ENCODE data around the gene HERC2.

Gene HERC2

GRCh38 chr15:28120359-28120640 lies 201.7 kb downstream of the HERC2 start:
- Histone ChIP-seq H3K4me1 (ENCODE audit: insufficient read depth, low read length, severe bottlenecking) (no peaks in the 10 kb centered on the region), H3K4me3 (ENCODE audit: low read depth, low read length, poor library complexity, severe bottlenecking) (no peak overlapping the region), H2AFZ (ENCODE audit: low read length) (no peak overlapping the region), H3K9ac (ENCODE audit: low read length) (no peak overlapping the region), H3K9me2 (ENCODE audit: low read depth, low read length) (no peaks in the 10 kb centered on the region), H3K79me2 (ENCODE audit: insufficient read depth, low read length) (no peaks in the 10 kb centered on the region), H3K36me3 (ENCODE audit: insufficient read depth, low read length) (peaks cover 63% of the 10 kb centered on the region), H3K27me3 (ENCODE audit: insufficient read depth, low read length) (no peaks in the 10 kb centered on the region), H3F3A (ENCODE audit: insufficient read depth, low read length) (no peaks in the 10 kb centered on the region), H4K20me1 (ENCODE audit: insufficient read depth, low read length) (no peaks in the 10 kb centered on the region), H3K27ac (ENCODE audit: low read depth, low read length, poor library complexity, severe bottlenecking) (no peak overlapping the region), H3K9me3 (ENCODE audit: low read length) (no peaks in the 10 kb centered on the region), H3K4me2 (ENCODE audit: low read length) (no peak overlapping the region)
- TF ChIP-seq, protein P1, sequence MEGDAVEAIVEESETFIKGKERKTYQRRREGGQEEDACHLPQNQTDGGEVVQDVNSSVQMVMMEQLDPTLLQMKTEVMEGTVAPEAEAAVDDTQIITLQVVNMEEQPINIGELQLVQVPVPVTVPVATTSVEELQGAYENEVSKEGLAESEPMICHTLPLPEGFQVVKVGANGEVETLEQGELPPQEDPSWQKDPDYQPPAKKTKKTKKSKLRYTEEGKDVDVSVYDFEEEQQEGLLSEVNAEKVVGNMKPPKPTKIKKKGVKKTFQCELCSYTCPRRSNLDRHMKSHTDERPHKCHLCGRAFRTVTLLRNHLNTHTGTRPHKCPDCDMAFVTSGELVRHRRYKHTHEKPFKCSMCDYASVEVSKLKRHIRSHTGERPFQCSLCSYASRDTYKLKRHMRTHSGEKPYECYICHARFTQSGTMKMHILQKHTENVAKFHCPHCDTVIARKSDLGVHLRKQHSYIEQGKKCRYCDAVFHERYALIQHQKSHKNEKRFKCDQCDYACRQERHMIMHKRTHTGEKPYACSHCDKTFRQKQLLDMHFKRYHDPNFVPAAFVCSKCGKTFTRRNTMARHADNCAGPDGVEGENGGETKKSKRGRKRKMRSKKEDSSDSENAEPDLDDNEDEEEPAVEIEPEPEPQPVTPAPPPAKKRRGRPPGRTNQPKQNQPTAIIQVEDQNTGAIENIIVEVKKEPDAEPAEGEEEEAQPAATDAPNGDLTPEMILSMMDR (IDR thresholded peaks at IDR 0.05; ENCODE audit: low read length): no peak
- TF ChIP-seq EZH2 (IDR thresholded peaks at IDR 0.05; ENCODE audit: borderline replicate concordance, low read length): no peak

- H4K20me1 ChIP-seq (ENCODE audit: insufficient read depth, low read length): no peaks in the 10 kb centered on the region
- H3K4me3 ChIP-seq (ENCODE audit: low read depth, low read length, poor library complexity, severe bottlenecking): no peak overlapping the region
- TF ChIP-seq, protein P1 (IDR thresholded peaks at IDR 0.05; ENCODE audit: low read length): no peak
- TF ChIP-seq EZH2 (IDR thresholded peaks at IDR 0.05; ENCODE audit: borderline replicate concordance, low read length): no peak
- H3F3A ChIP-seq (ENCODE audit: insufficient read depth, low read length): no peaks in the 10 kb centered on the region
- no peak overlapping the region for H2AFZ ChIP-seq (ENCODE audit: low read length)
- H3K9me2 ChIP-seq (ENCODE audit: low read depth, low read length): no peaks in the 10 kb centered on the region
- no peak overlapping the region for H3K27ac ChIP-seq (ENCODE audit: low read depth, low read length, poor library complexity, severe bottlenecking)
- no peaks in the 10 kb centered on the region for H3K9me3 ChIP-seq (ENCODE audit: low read length)
- no peaks in the 10 kb centered on the region for H3K27me3 ChIP-seq (ENCODE audit: insufficient read depth, low read length)
- H3K36me3 ChIP-seq (ENCODE audit: insufficient read depth, low read length): peaks cover 66% of the 10 kb centered on the region
- no peaks in the 10 kb centered on the region for H3K4me1 ChIP-seq (ENCODE audit: insufficient read depth, low read length, severe bottlenecking)
- H3K9ac ChIP-seq (ENCODE audit: low read length): no peak overlapping the region
- no peak overlapping the region for H3K4me2 ChIP-seq (ENCODE audit: low read length)
- H3K79me2 ChIP-seq (ENCODE audit: insufficient read depth, low read length): no peaks in the 10 kb centered on the region
These were observed 203.4 kb downstream of the HERC2 start for GRCh38 chr15:28118531-28118930.

DNA sequence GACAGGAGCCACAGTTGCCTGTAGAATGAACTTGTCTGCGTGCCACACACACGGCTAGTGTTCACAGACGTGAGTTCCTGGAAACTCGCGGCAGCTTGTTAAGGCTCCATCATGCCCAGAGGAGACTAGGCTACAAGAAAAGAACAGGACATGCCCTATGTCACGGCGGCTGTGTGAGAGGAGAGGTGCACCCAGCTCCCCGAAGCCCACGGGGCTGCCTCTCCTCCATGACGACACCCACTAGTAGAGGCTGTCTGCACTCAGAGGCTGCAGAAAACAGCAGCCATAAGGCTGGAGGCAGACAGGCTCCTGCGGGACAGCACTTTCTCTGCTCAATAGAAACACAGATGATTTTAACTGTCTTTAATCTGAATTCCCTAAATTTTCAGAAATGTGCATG lies 203.9 kb downstream of the HERC2 start:
- Histone ChIP-seq H3K27ac (ENCODE audit: low read depth, low read length, poor library complexity, severe bottlenecking) (no peak overlapping the region), H3K4me3 (ENCODE audit: low read depth, low read length, poor library complexity, severe bottlenecking) (no peak overlapping the region), H3K27me3 (ENCODE audit: insufficient read depth, low read length) (no peaks in the 10 kb centered on the region), H3K4me1 (ENCODE audit: insufficient read depth, low read length, severe bottlenecking) (no peaks in the 10 kb centered on the region), H3K79me2 (ENCODE audit: insufficient read depth, low read length) (no peaks in the 10 kb centered on the region), H2AFZ (ENCODE audit: low read length) (no peak overlapping the region), H3K9me3 (ENCODE audit: low read length) (no peaks in the 10 kb centered on the region), H3K9me2 (ENCODE audit: low read depth, low read length) (no peaks in the 10 kb centered on the region), H3K36me3 (ENCODE audit: insufficient read depth, low read length) (peaks cover 67% of the 10 kb centered on the region), H3K9ac (ENCODE audit: low read length) (no peak overlapping the region), H3F3A (ENCODE audit: insufficient read depth, low read length) (no peaks in the 10 kb centered on the region), H4K20me1 (ENCODE audit: insufficient read depth, low read length) (no peaks in the 10 kb centered on the region), H3K4me2 (ENCODE audit: low read length) (no peak overlapping the region)
- TF ChIP-seq, protein P1 (IDR thresholded peaks at IDR 0.05; ENCODE audit: low read length): no peak
- no peak for TF ChIP-seq EZH2 (IDR thresholded peaks at IDR 0.05; ENCODE audit: borderline replicate concordance, low read length)

Measured in OCI-LY1 (cell line).